RWPE1 (cell line): Measurements from ENCODE around the gene CUX1.

Source experiments
- CTCF ChIA-PET: fragments of 350-600 bp; sonication (Branson Sonifier 250); formaldehyde crosslinking; extraction: SDS; loops from one replicate; lab custom pipeline; 2021; lab: Yijun Ruan, JAX
- POLR2A ChIA-PET: fragments of 400-600 bp; formaldehyde crosslinking; extraction: SDS; loops from one replicate; lab custom pipeline; 2020; ENCODE audit warnings: antibody characterized with exemption; ENCODE audit not compliant: low non-redundant PET; lab: Yijun Ruan, JAX
- DNase-seq: peaks from one replicate; pipeline ENCODE4 v3.0.0; 2012; ENCODE audit warnings: low spot score
- H3K27ac ChIP-seq: fragments of 450-650 bp; 2 replicates; pipeline ENCODE4 v1.5.1; 2017
- TF ChIP-seq, protein P1 (sequence below): fragments of 450-650 bp; conservative IDR thresholded peaks from 2 replicates; pipeline ENCODE4 v1.5.1; 2017; ENCODE audit warnings: low read depth, mild to moderate bottlenecking

Gene CUX1

DNA sequence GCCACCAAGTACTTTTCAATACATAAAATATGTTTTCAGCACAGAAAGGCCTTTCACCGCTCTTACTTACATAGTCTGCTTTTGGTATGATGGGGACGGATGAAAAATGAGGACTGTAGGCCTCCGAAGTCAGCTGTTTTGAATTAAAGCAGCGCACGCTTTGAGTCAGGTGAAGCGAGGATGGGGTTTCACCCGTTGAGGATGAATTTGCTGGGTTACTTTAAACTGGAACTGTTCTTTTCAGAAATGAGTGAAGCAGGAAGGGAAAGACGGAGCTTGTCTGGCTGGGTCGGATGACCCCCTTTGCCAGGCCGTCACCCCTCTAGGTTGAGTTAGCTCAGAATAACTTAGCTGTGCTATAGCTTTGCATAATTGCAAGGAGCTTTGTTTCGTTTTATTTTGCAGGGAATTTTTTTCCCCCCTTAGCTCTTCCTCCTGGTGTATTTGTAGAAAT, 40.0 kb downstream of the CUX1 start:
- TF ChIP-seq, protein P1, sequence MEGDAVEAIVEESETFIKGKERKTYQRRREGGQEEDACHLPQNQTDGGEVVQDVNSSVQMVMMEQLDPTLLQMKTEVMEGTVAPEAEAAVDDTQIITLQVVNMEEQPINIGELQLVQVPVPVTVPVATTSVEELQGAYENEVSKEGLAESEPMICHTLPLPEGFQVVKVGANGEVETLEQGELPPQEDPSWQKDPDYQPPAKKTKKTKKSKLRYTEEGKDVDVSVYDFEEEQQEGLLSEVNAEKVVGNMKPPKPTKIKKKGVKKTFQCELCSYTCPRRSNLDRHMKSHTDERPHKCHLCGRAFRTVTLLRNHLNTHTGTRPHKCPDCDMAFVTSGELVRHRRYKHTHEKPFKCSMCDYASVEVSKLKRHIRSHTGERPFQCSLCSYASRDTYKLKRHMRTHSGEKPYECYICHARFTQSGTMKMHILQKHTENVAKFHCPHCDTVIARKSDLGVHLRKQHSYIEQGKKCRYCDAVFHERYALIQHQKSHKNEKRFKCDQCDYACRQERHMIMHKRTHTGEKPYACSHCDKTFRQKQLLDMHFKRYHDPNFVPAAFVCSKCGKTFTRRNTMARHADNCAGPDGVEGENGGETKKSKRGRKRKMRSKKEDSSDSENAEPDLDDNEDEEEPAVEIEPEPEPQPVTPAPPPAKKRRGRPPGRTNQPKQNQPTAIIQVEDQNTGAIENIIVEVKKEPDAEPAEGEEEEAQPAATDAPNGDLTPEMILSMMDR = no peak
- peak overlapping the region; percentile 86 for H3K27ac ChIP-seq
- POLR2A ChIA-PET = no interaction called here
- CTCF ChIA-PET = interaction anchor here (0.5 to 2.1 kb wide), 6 partner anchors 13 to 365 kb away, joined by 3 to 6 read pairs (median 4); no protein-coding TSS in a partner anchor
- DNase-seq = no peak

DNA sequence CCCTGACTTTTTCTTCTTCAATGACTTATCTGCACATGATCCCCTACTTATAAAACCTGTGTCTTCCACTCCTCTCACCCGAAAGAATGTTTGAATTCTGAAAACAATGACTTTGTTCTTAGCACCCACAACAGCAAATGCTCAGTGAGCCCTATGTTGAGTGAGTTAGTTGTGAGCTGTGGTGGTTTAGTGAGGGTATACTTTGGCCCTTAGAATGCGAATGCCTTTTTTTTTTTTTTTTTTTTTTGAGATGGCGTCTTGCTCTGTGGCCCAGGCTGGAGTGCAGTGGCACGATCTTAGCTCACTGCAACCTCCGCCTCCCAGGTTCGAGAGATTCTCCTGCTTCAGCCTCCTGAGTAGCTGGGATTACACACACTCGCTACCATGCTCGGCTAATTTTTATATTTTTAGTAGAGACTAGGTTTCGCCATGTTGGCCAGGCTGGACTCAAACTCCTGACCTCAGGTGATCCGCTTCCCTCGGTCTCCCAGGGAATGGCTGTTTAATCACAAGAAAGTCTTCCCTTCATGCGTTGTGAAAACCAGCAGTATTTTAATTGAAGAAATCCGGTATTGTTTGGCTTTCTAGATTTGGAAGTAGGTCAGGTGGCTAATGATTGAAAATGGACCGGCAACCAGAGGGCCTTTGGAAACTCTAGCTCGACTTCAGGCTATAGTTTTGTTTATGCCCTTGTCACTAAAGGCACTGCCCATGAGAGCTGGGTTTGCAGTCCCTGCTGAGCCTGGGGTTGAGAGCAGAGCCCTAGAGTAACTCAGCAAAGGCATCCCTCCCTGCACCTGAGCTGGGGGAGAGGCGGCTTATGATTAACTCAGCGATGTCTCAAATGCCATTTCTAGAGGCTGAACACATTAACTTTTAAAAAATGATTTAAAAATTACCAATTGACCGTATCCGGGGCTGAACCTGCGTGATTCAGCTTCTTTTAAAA, 41.3 kb downstream of the CUX1 start:
- ChIA-PET POLR2A (interaction anchor here (0.6 kb wide), 1 partner anchor 41 kb away, joined by 9 read pairs; no protein-coding TSS in a partner anchor), CTCF (interaction anchor here (0.6 to 2.1 kb wide), 2 partner anchors 12 to 1495 kb away, joined by 5 to 6 read pairs; no protein-coding TSS in a partner anchor)
- no peak overlapping the region for H3K27ac ChIP-seq
- DNase-seq = no peak
- TF ChIP-seq, protein P1 = no peak

- ChIA-PET CTCF (interaction anchor here (0.6 kb wide), 1 partner anchor 1496 kb away, joined by 5 read pairs; no protein-coding TSS in a partner anchor), POLR2A (no interaction called here)
- DNase-seq = no peak
Observed at GRCh38 chr7:101859411-101860106, 42.1 kb downstream of the CUX1 start.

DNA sequence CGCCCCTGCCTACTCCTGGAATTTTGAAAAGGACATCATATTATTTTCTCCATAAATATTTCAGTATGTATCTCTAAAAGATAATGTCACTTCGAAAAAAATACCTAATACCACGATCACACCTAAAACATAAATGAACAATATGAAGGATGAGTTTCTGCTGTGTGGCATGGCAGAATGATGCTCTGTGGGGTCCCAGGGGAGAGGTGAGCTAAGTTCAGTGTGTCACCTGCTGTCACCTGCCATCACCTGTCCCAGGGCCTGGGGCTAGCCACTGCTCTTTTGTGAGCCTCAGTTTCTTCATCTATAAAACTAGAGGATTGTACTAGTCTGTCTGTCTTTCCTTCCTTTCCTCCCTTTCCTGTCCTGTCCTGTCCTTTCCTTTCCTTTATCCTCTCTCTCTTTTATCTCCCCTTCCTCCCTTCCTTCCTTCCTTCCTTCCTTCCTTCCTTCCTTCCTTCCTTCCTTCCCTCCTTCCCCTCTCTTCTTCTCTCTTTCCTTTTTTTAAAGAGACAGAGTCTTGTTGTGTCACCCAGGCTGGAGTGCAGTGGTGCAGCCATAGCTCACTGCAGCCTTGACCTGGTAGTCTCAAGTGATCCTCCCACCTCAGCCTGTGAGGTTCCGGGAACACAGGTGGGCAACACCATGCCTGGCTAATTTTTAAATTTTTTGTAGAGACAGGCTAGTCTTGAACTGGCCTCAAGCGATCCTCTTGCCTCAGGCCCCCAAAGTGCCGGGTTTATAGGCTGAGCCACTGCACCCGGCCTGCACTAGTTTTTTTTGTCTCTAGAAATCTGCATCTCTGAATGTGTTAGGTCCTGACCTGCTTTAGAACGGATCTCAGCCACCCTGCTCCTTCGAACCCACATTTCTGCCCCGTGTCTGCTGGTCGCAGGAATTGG, 43.1 kb downstream of the CUX1 start:
- TF ChIP-seq, protein P1 = no peak
- POLR2A ChIA-PET = no interaction called here
- no peak for DNase-seq
- CTCF ChIA-PET = no interaction called here
- no peak overlapping the region for H3K27ac ChIP-seq

More at GRCh38 chr7:101859411-101860106, 42.1 kb downstream of the CUX1 start:
- no peak overlapping the region for H3K27ac ChIP-seq
- TF ChIP-seq, protein P1 = no peak

DNA sequence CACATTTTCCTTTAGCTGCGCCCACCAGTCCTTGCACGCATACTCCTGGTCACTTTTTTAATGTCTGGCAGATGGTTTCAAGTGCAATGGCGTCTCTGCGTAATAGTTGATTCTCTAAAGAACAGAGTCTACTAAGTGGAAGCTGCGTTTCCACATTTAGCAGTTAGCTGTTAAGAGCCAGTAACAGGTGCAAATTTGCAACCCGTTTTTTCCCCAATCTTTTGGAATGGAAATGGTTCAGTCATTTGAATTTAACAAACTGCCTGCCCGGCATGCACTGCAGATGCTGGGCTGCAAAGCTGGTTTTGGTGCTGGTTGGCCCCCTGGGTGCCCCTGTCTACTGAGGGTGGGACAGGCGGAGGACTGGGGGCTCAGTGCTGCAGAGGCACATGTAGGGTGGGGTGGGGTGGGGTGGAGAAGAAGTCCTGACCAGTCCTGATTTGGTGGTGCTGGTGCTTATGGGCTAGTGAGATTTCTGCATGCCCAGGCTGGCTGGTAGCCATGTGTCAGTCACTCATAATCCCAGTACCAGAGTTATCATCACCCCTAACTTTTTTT, 43.9 kb downstream of the CUX1 start:
- TF ChIP-seq, protein P1 = no peak
- no peak overlapping the region for H3K27ac ChIP-seq
- no peak for DNase-seq
- ChIA-PET POLR2A (no interaction called here), CTCF (no interaction called here)
